GM21381 (cell line): ENCODE results near the gene HLA-DMB.
A peak's percentile ranks its signal among the peaks of the same experiment; 100 is the strongest.
"Not testable (repeated sequence)": the region's sequence is repeated elsewhere in the genome, so short reads cannot be mapped to it uniquely, and the experiment has no call there.

Experiments
- ATAC-seq: cut with Tn5 transposase; IDR thresholded peaks from one replicate; pipeline ENCODE4 v1.9.1; 2021; ENCODE audit warnings: mild to moderate bottlenecking, moderate library complexity; ENCODE audit not compliant: unreplicated experiment

The HLA-DMB gene

DNA sequence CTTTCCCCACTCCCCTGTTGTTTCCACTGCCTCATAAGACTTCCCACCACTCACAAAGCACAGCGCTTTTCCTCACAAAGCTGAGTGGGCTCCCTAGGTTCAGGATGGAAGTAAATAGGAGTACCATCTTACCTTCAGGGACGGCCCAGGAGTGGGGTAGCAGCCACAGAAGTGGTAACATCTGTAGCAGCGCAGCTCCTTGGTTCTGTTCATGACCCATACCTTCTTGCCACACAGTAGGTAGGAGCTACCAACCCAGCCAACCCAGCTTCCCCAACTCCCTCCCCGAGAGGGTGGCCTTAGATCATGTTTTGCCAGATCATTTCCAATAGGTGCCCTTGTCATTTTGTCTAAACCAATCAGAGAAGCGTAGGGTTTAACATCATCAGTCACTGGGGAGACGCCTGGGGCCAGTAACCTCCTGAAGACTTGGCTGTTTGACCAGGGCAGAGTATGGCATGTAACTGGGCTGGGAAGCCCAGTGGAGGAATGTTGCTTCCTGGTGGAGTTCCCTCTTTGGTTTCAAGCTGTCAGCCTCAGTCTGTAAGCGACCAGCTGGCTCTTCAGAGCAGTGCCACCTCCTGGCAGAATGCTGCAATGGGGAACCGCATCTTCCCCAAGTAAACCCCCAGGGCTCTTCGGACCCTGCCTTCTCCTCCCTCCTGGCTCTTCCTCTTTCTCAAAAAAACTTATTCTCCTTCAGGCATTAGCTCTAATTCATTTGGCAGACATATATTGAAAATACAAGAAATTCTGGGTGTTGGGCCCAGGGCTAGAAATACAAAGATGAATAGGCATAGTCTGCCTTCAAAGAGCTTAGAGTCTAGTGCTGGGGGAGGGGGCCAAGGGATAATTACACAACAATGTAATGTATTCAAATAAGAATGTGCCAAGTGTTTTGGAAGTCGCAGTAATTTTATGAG lies 12.2 kb upstream of the HLA-DMB start, which contains the start of gene HLA-DMA:
HLA-DMA (minus strand) TSS at position 281 of the 923 bp plus-strand sequence; CDS start at position 220, 61 bp downstream.
- peak; percentile 89 for ATAC-seq

DNA sequence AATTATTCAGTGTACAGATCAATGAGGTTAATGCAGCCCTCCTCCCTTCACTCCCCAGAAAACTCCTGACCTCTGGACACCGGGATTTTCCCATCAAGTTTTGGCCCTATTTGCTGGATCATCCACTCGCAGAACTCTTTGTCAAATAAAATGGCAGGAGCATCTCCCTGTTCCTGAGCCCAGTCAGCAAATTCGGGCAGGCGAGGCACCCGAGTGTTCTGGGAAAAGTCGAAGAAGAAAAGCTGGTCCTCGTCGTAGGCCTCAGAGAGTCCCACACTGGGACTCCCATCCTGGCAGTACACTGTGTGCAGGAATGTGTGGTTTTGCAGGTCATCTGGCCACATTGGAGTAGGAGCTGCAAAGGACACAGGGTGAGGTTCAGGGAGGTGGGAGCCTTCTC lies 9.6 kb upstream of the HLA-DMB start:
- ATAC-seq, result no peak

DNA sequence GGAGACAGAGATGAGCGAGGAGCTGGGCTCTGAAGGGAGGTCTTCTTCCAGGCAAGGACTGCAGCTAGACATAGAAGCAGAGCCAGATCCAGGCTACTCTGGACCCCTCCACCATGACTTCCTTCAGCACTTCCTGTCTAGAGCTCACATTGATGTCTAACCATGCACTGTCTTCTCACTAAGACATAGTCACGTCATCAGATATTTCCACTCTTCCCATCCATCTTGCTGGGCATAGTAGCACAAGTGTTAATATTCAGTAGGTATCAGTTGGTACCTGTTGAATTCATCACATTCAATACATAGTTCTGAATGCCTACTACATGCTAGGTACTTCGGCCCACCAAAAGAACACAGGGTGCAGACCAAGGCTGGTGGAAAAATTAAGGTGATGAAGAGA lies 9.2 kb upstream of the HLA-DMB start:
- ATAC-seq, result no peak

DNA sequence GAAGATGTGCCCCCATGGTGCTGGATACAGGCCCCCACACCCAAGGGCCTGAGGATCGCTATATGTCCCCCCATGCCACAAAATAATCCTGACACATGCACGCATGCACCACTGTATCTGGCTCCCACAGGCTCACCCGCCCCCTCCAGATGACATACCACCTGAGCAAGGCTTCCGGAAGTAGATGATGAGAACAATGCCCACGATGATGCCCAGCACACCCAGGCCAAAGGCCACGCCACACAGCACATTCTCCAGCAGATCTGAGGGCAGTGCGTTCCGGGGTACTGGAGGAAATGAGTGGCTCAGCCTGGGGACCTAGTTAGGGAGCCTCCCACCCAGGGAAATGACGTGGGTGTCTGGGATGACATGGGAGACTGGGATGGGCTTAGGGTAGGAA lies 8.3 kb upstream of the HLA-DMB start:
- ATAC-seq, result no peak

DNA sequence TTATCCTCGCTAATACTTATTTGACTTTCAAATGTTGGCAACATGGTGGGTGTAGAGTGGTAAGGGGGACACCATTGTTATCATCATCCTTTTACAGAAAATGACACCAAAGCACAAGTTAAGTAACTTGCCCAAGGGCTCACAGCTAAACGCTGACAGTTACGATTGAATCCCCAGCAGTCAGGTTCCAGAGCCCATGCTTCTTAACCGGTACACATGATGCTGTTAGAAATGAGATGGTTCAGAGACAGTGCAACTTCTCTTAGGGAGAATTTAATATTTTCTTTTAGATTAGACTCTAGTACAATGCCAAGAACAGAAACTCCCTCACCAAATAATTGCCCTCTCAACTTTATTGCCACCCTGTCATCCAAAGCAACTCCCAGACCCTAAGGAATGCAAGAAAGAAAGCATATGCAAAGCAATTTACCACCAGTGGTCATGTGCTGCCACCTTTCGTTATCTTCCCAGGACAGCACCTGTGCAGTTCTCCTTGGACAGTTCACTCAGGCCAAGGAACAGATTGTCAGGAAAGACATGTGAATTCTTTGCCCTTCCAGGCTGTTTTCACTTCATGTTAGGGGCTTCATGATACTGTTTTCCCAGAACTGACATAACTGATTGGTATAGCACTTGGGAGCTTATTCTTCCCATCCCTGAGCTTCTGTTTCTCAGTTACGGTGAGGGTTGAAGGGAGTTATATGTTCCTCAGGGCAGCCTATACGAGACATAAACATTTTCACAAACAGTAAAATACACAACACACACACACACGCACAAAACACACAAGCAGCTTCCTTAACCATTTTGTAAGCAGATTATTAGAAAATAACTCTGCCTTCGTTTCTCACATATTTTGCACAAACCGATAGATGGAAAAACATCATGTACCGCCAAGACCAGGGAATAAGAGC lies 7.0 kb upstream of the HLA-DMB start:
- no peak for ATAC-seq

DNA sequence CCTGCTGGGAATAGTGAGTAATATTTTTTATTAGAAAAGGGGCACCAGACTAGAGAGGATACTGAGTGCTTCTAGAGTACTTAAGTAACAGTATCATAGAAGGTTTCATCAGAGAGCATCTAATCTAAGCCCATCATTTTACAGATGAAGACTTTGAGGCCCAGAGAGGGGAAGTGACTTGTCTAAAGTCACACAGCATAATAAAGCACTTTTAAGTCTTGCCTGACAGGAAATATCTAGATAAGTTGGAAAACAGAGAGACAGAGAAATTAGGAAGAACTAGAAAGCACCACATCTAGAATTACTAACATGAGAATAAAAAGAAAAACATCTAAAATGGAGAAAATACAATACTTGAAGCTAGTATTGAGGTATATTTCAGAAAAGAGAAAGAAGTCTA lies 6.1 kb upstream of the HLA-DMB start:
- ATAC-seq, result no peak

DNA sequence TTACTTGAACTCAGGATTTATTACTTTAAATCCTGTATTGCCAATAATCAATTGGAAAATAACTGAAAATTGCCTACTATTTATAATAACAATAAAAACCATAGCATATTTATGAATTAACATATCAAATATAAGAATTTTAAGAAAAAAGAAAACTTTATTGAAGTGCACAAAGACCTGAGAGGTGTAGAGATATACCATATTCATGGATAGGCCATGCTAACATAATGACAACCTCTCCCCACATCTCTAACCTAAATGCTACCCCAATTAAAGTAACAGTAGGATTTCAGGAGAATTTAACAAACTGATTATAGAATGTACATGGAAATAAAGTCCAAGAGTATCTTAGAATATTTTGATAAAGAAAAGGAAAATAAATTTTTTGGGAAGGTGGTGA lies 5.1 kb upstream of the HLA-DMB start:
- no peak for ATAC-seq

DNA sequence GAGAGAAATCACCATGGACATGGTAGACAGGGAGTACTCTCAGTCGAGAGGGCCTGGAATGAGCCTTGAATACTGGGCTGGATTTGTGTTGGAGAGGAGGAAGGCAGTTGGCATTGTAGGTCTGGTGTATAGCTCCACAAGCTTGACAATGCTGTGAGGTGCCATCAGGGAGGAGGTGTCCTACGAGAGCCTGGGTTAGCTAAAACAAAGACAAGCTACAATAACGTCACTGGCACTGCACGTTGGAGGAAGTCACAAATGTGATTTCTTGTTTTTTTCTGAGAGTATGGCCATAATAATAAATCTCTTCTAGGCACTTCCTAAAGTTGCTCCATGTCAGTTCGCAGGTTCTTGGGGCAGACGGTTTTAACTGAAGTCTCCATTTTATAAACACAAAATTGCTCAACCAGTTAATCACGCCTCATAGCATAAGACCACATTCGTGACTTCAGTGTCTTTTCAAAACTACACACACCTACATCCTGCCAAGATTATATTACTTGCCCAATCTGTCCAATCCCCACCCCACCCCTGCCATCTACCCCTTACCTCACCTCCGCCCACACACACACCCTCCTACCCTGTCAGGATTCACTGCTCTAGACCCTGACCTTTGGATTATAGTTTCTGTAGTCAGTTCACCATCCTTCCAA lies 4.4 kb upstream of the HLA-DMB start:
- ATAC-seq, result no peak

DNA sequence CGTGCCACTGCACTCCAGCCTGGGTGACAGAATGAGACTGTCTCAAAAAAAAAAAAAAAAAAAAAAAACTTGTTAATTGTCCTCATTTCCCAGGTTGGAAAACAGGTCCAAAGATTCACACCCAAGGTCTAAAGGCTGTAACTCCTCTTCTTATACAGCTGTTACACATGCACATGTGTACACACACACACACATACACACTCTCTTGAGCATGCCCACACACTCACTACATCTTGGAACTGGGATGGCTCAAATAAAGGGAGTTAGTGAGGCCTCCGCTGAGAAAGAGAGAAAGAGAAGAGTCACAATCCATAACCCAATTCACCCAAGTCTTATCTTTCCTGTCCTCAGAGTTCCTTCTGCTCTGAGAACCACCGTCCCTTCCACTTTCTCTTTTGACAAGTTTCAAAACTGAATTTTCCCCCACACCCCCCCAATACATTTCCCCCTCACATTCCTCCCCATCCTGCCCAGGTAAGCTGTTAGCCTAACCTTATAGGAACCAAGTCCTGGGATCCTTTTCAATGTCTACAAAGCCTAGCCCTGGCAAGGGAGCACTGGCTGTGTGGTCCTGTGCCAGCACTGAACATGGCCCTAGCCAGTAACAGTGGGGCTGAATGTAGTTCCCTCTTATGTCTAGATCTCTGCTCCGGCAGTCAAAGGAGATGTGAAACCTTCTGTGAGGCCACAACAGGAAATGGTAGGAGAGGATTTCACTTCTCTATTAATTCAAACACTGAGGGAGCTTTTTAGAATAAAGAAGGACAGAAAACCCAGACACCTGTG lies 3.2 kb upstream of the HLA-DMB start:
- ATAC-seq, result peak; percentile 35

DNA sequence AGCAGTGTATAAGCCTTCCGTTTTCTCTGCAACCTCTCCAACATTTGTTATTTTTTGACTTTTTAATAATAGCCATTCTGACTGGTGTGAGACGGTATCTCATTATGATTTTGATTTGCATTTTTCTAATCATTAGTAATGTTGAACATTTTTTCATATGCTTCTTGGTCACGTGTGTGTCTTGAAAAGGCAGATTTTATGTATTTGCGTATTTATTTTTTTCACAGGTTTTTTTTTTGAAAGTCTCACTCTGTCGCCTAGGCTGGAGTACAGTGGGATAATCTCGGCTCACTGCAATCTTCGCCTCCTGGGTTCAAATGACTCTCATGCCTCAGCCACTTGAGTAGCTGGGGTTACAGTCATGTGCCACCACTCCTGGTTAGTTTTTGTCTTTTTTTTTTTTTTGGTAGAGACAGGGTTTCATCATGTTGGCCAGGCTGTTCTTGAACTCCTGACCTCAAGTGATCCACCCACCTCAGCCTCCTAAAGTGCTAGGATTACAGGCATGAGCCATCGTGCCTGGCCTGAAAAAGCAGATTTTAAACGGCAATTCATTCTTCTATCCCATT lies 1.8 kb upstream of the HLA-DMB start:
- not testable (repeated sequence) for ATAC-seq

DNA sequence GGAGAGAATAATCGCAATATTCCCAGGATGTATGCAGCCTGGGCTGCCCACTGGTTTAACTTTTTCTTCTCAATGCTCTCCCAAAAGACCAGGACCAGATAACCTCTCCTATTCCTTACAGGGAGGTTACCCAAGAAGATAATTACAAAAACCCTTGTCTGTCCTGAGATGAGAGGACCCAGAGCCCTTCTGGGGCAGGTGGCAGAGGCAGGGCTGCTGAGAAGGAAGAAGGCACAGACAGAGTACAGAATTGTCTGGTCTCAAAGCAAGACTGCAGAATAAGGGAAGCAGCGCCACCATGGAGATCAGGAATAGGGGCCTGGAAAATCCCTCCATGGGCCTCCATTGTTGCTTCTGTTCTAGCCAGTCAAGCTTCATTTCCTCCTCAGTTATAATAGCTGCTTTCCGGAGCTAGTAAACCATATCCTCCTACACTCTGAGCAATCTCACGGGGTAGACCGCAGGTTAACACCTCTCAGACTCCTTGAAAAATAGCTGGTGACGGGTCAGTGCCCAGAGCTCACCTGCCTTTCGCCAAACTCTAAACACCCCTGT lies 463 bp upstream of the HLA-DMB start:
- ATAC-seq, result peak; percentile 48

DNA sequence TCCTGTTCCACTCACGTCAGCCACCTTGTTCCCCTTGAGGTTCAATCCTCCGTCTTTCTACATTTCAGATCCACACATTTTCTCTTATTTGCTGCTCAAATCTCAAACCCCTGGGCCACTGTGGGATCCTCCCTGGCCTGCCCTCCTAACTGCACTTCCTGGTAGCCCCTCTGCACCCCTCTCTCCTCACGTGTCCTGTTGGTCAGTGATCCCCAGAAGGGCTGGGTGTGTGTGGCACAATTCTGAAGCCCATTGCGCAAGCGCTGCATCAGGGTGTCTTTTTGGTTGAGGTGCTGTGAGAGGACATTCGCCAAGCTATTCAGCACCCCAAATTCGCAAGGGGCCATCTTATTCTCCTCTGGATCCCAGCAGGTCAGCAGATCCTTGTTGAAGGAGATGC lies 2.3 kb downstream of the HLA-DMB start:
- no peak for ATAC-seq

DNA sequence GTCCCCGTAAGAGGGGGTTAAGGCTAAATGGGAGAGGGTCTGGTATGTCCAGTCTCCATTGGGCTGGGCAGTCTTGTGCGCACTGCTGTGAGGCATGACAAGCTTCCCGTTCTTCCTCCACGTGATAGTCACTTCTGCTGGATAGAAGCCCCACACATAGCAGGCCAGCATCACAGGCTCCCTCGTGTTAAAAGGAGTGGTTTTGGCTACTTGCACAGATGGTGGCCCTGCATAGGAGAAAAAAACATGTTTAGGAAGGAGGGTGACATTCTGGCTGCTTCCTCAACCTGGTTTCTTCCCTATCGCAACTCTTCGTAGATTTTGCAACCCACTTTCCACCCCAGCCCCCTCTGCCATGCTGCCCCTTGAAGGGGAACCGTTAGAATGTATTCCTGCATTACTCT lies 3.6 kb downstream of the HLA-DMB start:
- no peak for ATAC-seq

DNA sequence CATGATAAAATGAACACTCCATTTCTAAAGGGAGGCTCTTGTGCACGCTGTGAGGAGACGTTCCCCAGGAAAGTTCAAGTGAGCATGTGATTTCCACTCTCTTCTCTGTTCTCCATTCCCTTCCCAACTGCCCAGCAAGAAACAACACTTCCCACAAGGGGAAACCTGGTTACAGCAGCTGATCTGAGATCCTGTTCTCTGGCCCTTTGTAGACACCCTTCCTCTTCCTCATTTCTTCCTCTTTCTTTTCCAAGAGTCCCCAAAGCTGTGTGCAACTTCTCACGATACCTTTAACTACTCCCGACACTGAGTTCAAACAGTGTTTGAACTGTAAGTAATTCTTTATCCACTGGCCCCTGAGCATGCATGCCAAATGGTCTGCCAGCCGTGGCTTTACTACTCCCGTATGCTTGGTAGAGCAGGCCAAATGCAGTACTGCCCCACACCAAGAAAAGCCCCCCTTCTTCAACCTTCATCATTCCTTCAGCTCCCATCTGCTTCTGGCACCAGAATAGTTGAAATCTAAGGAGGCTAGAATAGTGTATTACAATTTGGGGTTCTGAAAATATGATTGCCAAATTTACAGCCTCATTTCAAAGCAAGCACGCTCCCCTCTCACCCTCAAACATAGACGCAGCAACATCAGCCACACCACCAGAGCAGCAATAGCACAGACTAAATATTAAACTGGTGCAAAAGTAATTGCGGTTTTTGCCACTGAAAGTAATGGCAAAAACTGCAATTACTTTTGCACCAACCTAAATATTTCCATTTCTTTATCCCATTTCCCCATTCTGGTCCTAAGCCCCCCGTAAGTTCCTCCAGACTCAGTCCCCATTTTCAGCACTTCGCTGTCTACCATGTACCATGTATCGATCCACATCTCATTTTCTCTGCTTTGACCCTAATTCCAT lies 4.3 kb downstream of the HLA-DMB start:
- ATAC-seq, result no peak

DNA sequence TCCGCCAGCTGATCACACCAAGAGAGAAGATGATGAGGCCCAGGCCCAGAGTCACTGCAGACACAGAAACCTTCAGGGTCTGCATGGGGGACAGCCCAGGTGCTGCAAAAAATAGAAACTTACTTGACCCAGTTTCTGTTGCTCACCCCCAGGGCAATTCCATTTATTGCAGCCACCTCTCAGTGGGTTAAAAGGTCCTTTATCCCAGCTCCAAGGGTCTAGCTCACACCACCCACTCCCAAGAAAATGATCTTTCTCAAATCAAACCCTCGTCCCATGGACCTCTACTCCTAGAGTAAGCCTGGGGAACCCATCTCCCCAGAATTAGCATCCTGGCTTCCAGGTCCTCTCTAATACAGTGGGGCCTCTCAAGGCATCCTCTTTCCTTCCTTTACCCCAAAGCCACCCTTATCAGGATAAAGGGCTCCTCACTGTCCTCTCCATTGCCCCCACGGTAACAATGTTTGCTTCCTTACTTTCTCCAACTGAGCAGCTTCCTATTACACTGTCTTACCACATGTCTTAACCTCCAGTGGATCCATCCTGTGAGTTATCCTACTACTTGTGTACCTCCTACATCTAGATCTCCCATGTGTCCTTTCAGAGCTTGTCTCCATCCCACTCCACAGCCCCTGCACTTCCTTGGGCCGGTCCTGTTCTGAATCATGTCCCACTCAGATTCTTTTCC lies 5.1 kb downstream of the HLA-DMB start:
- no peak for ATAC-seq

DNA sequence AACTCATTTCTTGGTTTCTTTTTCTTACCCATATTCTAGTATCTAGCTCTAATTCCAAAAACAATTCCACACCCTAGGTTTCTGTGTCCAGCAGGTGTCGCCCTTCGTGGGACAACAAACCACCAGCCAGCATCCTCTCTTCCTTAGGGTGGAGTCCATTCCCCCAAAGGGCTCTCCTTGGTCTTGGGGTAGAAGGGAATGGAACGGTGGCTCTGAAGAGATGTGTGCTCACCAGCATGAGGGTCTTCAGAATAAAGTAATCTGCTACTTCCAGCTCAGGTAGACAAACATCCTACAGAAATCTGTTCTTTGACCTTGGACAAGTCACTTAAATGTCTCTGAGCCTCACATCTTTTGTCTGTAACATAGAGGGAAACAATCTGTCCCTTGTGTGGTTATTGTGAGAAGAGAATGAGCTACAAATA lies 7.2 kb downstream of the HLA-DMB start:
- ATAC-seq, result no peak

DNA sequence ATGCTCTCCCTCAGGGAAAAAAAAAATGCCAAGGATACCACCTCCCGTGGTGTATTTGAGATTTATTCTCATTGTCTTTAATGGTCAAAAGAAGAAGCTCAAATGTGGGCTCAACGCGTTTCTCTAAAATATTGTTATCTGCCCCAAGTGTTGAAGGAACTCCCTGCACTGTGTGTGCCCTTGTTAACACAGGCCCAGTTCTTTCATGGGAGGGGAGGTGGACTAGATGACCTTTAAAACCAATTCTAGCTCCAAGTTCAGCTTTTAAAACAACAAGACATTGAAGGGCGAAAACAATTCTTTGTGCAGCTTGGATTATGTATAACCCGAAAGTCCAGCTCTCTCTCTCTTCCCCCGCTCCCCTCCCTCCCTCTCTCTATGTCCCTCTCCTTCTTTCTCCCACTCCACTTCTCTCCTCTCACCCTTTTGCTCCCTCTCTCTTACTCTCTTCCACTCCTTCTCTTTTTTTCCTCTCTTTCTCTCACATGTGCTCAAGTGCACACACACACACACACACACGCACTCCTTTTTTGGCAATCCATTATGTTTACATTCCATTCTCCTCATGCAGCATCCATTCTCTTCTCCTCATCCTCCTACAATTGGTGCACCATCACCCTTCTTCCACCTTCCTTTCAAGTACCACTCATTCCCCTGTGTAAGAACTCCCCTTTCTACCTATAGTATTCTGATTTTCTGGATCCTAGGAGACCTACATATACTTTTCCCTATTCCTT lies 8.5 kb downstream of the HLA-DMB start:
- no peak for ATAC-seq
